ENCODE measurements around the gene BAZ1B. TPM values are rescaled to one million over a fixed set of nuclear protein-coding genes. Genes with fewer than 3 reads are reported as not detected.
"Not testable (repeated sequence)": the region's sequence is repeated elsewhere in the genome, so short reads cannot be mapped to it uniquely, and the experiment has no call there.

BAZ1B gene
- total RNA-seq, 3 donors from 2014 or later (not counting 1 experiment from before 2014, with no cell fraction given), result 50.1 to 61.9 (median 59.9) TPM

DNA sequence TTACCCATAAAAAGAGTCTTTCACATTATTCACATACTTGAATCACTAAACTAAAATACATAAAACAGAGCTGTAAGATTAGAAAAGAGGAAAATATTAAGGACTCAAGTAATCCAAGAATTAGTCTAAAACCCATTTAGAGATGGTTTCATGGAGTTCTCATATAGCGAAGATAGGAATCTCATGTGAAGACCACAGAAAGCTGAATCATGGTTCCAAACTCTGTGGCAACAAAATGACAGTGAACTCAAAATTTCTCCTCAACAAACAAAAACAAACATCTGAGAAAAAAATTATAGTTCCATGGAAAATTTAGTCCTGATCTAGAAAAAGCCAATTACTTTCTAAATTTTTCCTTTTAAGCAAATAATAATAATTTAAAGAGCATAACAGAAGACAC, 34.6 kb downstream of the BAZ1B start:
- Histone ChIP-seq H3K4me1 (ENCODE audit: control insufficient read depth, insufficient read depth, low read length) (no peaks in the 10 kb centered on the region), H3K27ac (ENCODE audit: low read length) (no peak overlapping the region), H3K36me3 (ENCODE audit: control insufficient read depth, insufficient read depth, low read length) (peaks cover 68% of the 10 kb centered on the region), H3K9me3 (ENCODE audit: control insufficient read depth, insufficient read depth, low read length) (no peaks in the 10 kb centered on the region), H3K27me3 (ENCODE audit: control insufficient read depth, insufficient read depth, low read length) (no peaks in the 10 kb centered on the region), H3K4me3 (ENCODE audit: low read length) (no peak overlapping the region)
- H3K27ac Mint-ChIP-seq, result peak overlapping the region in 1 of 2 donors; percentile 16
- 100% methylated on average over 1 of the region's 1 CpG for WGBS (ENCODE audit: insufficient coverage)
- DNase-seq, result no peak
- no peaks in the 10 kb centered on the region for H3K27me3 Mint-ChIP-seq (ENCODE audit: low read depth in 2 of 2)
- peaks cover 8 to 13% of the 10 kb centered on the region in 2 donors for H3K4me1 Mint-ChIP-seq
- H3K36me3 Mint-ChIP-seq, result peaks cover 19% of the 10 kb centered on the region
- no peaks in the 10 kb centered on the region for H3K9me3 Mint-ChIP-seq
- TF ChIP-seq, protein P1, sequence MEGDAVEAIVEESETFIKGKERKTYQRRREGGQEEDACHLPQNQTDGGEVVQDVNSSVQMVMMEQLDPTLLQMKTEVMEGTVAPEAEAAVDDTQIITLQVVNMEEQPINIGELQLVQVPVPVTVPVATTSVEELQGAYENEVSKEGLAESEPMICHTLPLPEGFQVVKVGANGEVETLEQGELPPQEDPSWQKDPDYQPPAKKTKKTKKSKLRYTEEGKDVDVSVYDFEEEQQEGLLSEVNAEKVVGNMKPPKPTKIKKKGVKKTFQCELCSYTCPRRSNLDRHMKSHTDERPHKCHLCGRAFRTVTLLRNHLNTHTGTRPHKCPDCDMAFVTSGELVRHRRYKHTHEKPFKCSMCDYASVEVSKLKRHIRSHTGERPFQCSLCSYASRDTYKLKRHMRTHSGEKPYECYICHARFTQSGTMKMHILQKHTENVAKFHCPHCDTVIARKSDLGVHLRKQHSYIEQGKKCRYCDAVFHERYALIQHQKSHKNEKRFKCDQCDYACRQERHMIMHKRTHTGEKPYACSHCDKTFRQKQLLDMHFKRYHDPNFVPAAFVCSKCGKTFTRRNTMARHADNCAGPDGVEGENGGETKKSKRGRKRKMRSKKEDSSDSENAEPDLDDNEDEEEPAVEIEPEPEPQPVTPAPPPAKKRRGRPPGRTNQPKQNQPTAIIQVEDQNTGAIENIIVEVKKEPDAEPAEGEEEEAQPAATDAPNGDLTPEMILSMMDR (IDR thresholded peaks at IDR 0.05), result no peak
- no peak for ATAC-seq
- intact Hi-C loops (cut with micrococcal nuclease), result no loop called here
- H3K4me3 Mint-ChIP-seq, result no peak overlapping the region

- Mint-ChIP-seq H3K9me3 (no peaks in the 10 kb centered on the region), H3K27ac (peak overlapping the region in 1 of 2 donors; percentile 48), H3K27me3 (ENCODE audit: low read depth in 2 of 2) (no peaks in the 10 kb centered on the region), H3K36me3 (peaks cover 12% of the 10 kb centered on the region), H3K4me1 (peaks cover 25 to 26% of the 10 kb centered on the region in 2 donors), H3K4me3 (no peak overlapping the region)
- intact Hi-C loops (cut with micrococcal nuclease), result no loop called here
- peaks cover 46% of the 10 kb centered on the region for H3K36me3 ChIP-seq (ENCODE audit: control insufficient read depth, insufficient read depth, low read length)
- no peak for ATAC-seq
- H3K9me3 ChIP-seq (ENCODE audit: control insufficient read depth, insufficient read depth, low read length), result no peaks in the 10 kb centered on the region
- no peaks in the 10 kb centered on the region for H3K27me3 ChIP-seq (ENCODE audit: control insufficient read depth, insufficient read depth, low read length)
- DNase-seq, result no peak
- no peaks in the 10 kb centered on the region for H3K4me1 ChIP-seq (ENCODE audit: control insufficient read depth, insufficient read depth, low read length)
- WGBS (ENCODE audit: insufficient coverage), result no CpG with 5 or more reads among the region's 1 CpG
- TF ChIP-seq, protein P1 (IDR thresholded peaks at IDR 0.05), result no peak
- H3K4me3 ChIP-seq (ENCODE audit: low read length), result no peak overlapping the region
- no peak overlapping the region for H3K27ac ChIP-seq (ENCODE audit: low read length)
Measured at GRCh38 chr7:73483171-73483570, 38.9 kb downstream of the BAZ1B start.

GRCh38 chr7:73482746-73483145, 39.3 kb downstream of the BAZ1B start:
- Mint-ChIP-seq H3K27ac (no peak overlapping the region), H3K4me1 (peaks cover 25 to 28% of the 10 kb centered on the region in 2 donors), H3K9me3 (no peaks in the 10 kb centered on the region), H3K27me3 (ENCODE audit: low read depth in 2 of 2) (no peaks in the 10 kb centered on the region), H3K36me3 (peaks cover 14% of the 10 kb centered on the region), H3K4me3 (no peak overlapping the region)
- TF ChIP-seq, protein P1 (IDR thresholded peaks at IDR 0.05), result no peak
- H3K27ac ChIP-seq (ENCODE audit: low read length), result no peak overlapping the region
- no peaks in the 10 kb centered on the region for H3K27me3 ChIP-seq (ENCODE audit: control insufficient read depth, insufficient read depth, low read length)
- peaks cover 47% of the 10 kb centered on the region for H3K36me3 ChIP-seq (ENCODE audit: control insufficient read depth, insufficient read depth, low read length)
- intact Hi-C loops (cut with micrococcal nuclease), result no loop called here
- H3K9me3 ChIP-seq (ENCODE audit: control insufficient read depth, insufficient read depth, low read length), result no peaks in the 10 kb centered on the region
- DNase-seq (no peak), ATAC-seq (no peak)
- WGBS (ENCODE audit: insufficient coverage), result 100% methylated on average over 5 of the region's 5 CpGs
- no peaks in the 10 kb centered on the region for H3K4me1 ChIP-seq (ENCODE audit: control insufficient read depth, insufficient read depth, low read length)
- H3K4me3 ChIP-seq (ENCODE audit: low read length), result no peak overlapping the region

DNA sequence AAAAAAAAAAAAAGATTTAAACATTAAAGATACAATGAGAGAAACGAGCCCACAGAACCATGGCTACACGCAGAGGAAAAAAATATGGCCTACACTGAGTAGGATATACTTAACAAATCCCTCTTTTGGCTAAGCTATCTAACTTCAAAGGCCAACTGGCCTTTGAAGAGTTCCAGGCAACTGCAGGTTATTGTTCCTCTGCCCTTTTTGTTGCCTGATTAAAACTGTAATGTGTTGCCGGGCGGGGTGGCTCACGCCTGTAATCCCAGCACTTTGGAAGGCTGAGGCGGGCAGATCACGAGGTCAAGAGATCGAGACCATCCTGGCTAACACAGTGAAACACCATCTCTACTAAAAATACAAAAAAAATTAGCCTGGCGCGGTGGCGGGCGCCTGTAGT, 40.6 kb downstream of the BAZ1B start:
- H3K27me3 ChIP-seq (ENCODE audit: control insufficient read depth, insufficient read depth, low read length); H3K4me3 Mint-ChIP-seq; H3K4me3 ChIP-seq (ENCODE audit: low read length); H3K27ac Mint-ChIP-seq; H3K9me3 Mint-ChIP-seq; intact Hi-C loops (cut with micrococcal nuclease); H3K27me3 Mint-ChIP-seq (ENCODE audit: low read depth in 2 of 2); H3K27ac ChIP-seq (ENCODE audit: low read length); DNase-seq; H3K9me3 ChIP-seq (ENCODE audit: control insufficient read depth, insufficient read depth, low read length); ATAC-seq; H3K4me1 ChIP-seq (ENCODE audit: control insufficient read depth, insufficient read depth, low read length): not testable (repeated sequence)
- 96% methylated on average over 11 of the region's 12 CpGs for WGBS (ENCODE audit: insufficient coverage)
- H3K4me1 Mint-ChIP-seq, result peaks cover 19 to 38% of the 10 kb centered on the region in 2 donors
- peaks cover 47% of the 10 kb centered on the region for H3K36me3 ChIP-seq (ENCODE audit: control insufficient read depth, insufficient read depth, low read length)
- peaks cover 10% of the 10 kb centered on the region for H3K36me3 Mint-ChIP-seq
